Stimulated activated CD4-positive, alpha-beta T cell treated with anti-CD3 and anti-CD28 coated beads, Interleukin-2, amount 100 ng/mL, for 4 hours (primary cell): ENCODE measurements around the gene SLC45A2.
"Not testable (repeated sequence)": the region's sequence is repeated elsewhere in the genome, so short reads cannot be mapped to it uniquely, and the experiment has no call there.

ENCODE experiments used
- DNase-seq: peaks from one replicate; pipeline ENCODE4 v3.0.0-alpha.2; 2020; ENCODE audit warnings: low read depth

The SLC45A2 gene

GRCh38 chr5:33929925-33930690 is 54.4 kb downstream of the SLC45A2 start:
- DNase-seq: no peak

GRCh38 chr5:33928283-33928682 is 56.2 kb downstream of the SLC45A2 start:
- DNase-seq: no peak

GRCh38 chr5:33927685-33928084 is 56.8 kb downstream of the SLC45A2 start:
- DNase-seq: no peak

- DNase-seq: no peak
These were observed 59.2 kb downstream of the SLC45A2 start for GRCh38 chr5:33925278-33925677.

- DNase-seq: no peak
These were observed 63.5 kb downstream of the SLC45A2 start for GRCh38 chr5:33921002-33921401.

GRCh38 chr5:33914844-33915243 is 69.6 kb downstream of the SLC45A2 start:
- not testable (repeated sequence) for DNase-seq

GRCh38 chr5:33906248-33906647 is 78.2 kb downstream of the SLC45A2 start:
- not testable (repeated sequence) for DNase-seq

GRCh38 chr5:33905381-33905780 is 79.1 kb downstream of the SLC45A2 start:
- no peak for DNase-seq

GRCh38 chr5:33903118-33903517 is 81.4 kb downstream of the SLC45A2 start:
- no peak for DNase-seq

- no peak for DNase-seq
These were observed 83.3 kb downstream of the SLC45A2 start for GRCh38 chr5:33901156-33901555.
